Measurements from ENCODE around the gene SEMA3D.
"Not testable (repeated sequence)": the region's sequence is repeated elsewhere in the genome, so short reads cannot be mapped to it uniquely, and the experiment has no call there.

Gene SEMA3D

GRCh38 chr7:85004402-85004801 is 182.5 kb downstream of the SEMA3D start:
- no peak for TF ChIP-seq POLR2A (IDR thresholded peaks at IDR 0.05; ENCODE audit: low read depth, low read length)
- TF ChIP-seq POU2F2 (IDR thresholded peaks at IDR 0.05; ENCODE audit: low read depth, low read length), result no peak
- no peak for TF ChIP-seq TAF1 (IDR thresholded peaks at IDR 0.05; ENCODE audit: low read depth, low read length)
- TF ChIP-seq PAX5 (IDR thresholded peaks at IDR 0.05; ENCODE audit: insufficient read depth, low read length, severe bottlenecking), result no peak
- no peak for TF ChIP-seq POLR2AphosphoS5 (IDR thresholded peaks at IDR 0.05; ENCODE audit: low read depth, low read length)
- no peak for TF ChIP-seq SPI1 (IDR thresholded peaks at IDR 0.05; ENCODE audit: low read depth, low read length)
- DNase-seq (ENCODE audit: insufficient read length, low spot score) (no peak), FAIRE-seq (no peak)

- DNase-seq (ENCODE audit: insufficient read length, low spot score), result no peak
- TF ChIP-seq POLR2A (IDR thresholded peaks at IDR 0.05; ENCODE audit: low read depth, low read length), result no peak
- TF ChIP-seq SPI1 (IDR thresholded peaks at IDR 0.05; ENCODE audit: low read depth, low read length), result no peak
- no peak for TF ChIP-seq POU2F2 (IDR thresholded peaks at IDR 0.05; ENCODE audit: low read depth, low read length)
- TF ChIP-seq POLR2AphosphoS5 (IDR thresholded peaks at IDR 0.05; ENCODE audit: low read depth, low read length), result no peak
- TF ChIP-seq TAF1 (IDR thresholded peaks at IDR 0.05; ENCODE audit: low read depth, low read length), result no peak
- TF ChIP-seq PAX5 (IDR thresholded peaks at IDR 0.05; ENCODE audit: insufficient read depth, low read length, severe bottlenecking), result no peak
- FAIRE-seq, result no peak
Measured at GRCh38 chr7:85001495-85002345, 185.1 kb downstream of the SEMA3D start.

- TF ChIP-seq TAF1 (IDR thresholded peaks at IDR 0.05; ENCODE audit: low read depth, low read length) (no peak), POLR2A (IDR thresholded peaks at IDR 0.05; ENCODE audit: low read depth, low read length) (no peak), PAX5 (IDR thresholded peaks at IDR 0.05; ENCODE audit: insufficient read depth, low read length, severe bottlenecking) (no peak), POLR2AphosphoS5 (IDR thresholded peaks at IDR 0.05; ENCODE audit: low read depth, low read length) (no peak), SPI1 (IDR thresholded peaks at IDR 0.05; ENCODE audit: low read depth, low read length) (no peak), POU2F2 (IDR thresholded peaks at IDR 0.05; ENCODE audit: low read depth, low read length) (no peak)
- DNase-seq (ENCODE audit: insufficient read length, low spot score), result no peak
- no peak for FAIRE-seq
Measured at GRCh38 chr7:85000735-85001350, 186.0 kb downstream of the SEMA3D start.

- TF ChIP-seq POLR2A (IDR thresholded peaks at IDR 0.05; ENCODE audit: low read depth, low read length) (no peak), POLR2AphosphoS5 (IDR thresholded peaks at IDR 0.05; ENCODE audit: low read depth, low read length) (no peak), SPI1 (IDR thresholded peaks at IDR 0.05; ENCODE audit: low read depth, low read length) (no peak), PAX5 (IDR thresholded peaks at IDR 0.05; ENCODE audit: insufficient read depth, low read length, severe bottlenecking) (no peak), TAF1 (IDR thresholded peaks at IDR 0.05; ENCODE audit: low read depth, low read length) (no peak), POU2F2 (IDR thresholded peaks at IDR 0.05; ENCODE audit: low read depth, low read length) (no peak)
- FAIRE-seq, result no peak
- DNase-seq (ENCODE audit: insufficient read length, low spot score), result no peak
Measured at GRCh38 chr7:84999450-84999849, 187.4 kb downstream of the SEMA3D start.

- no peak for DNase-seq (ENCODE audit: insufficient read length, low spot score)
- TF ChIP-seq TAF1 (IDR thresholded peaks at IDR 0.05; ENCODE audit: low read depth, low read length), result no peak
- TF ChIP-seq SPI1 (IDR thresholded peaks at IDR 0.05; ENCODE audit: low read depth, low read length), result no peak
- TF ChIP-seq POLR2A (IDR thresholded peaks at IDR 0.05; ENCODE audit: low read depth, low read length), result no peak
- no peak for TF ChIP-seq PAX5 (IDR thresholded peaks at IDR 0.05; ENCODE audit: insufficient read depth, low read length, severe bottlenecking)
- no peak for TF ChIP-seq POLR2AphosphoS5 (IDR thresholded peaks at IDR 0.05; ENCODE audit: low read depth, low read length)
- no peak for TF ChIP-seq POU2F2 (IDR thresholded peaks at IDR 0.05; ENCODE audit: low read depth, low read length)
- no peak for FAIRE-seq
Measured at GRCh38 chr7:84998665-84999064, 188.2 kb downstream of the SEMA3D start.

- DNase-seq (ENCODE audit: insufficient read length, low spot score) (no peak), FAIRE-seq (no peak)
- no peak for TF ChIP-seq POLR2A (IDR thresholded peaks at IDR 0.05; ENCODE audit: low read depth, low read length)
- no peak for TF ChIP-seq POLR2AphosphoS5 (IDR thresholded peaks at IDR 0.05; ENCODE audit: low read depth, low read length)
- no peak for TF ChIP-seq TAF1 (IDR thresholded peaks at IDR 0.05; ENCODE audit: low read depth, low read length)
- no peak for TF ChIP-seq SPI1 (IDR thresholded peaks at IDR 0.05; ENCODE audit: low read depth, low read length)
- no peak for TF ChIP-seq POU2F2 (IDR thresholded peaks at IDR 0.05; ENCODE audit: low read depth, low read length)
- no peak for TF ChIP-seq PAX5 (IDR thresholded peaks at IDR 0.05; ENCODE audit: insufficient read depth, low read length, severe bottlenecking)
Measured at GRCh38 chr7:84997626-84998025, 189.2 kb downstream of the SEMA3D start.

GRCh38 chr7:84992954-84993353 is 193.9 kb downstream of the SEMA3D start:
- not testable (repeated sequence) for FAIRE-seq; DNase-seq (ENCODE audit: insufficient read length, low spot score)

GRCh38 chr7:84985073-84985784 is 201.6 kb downstream of the SEMA3D start:
- no peak for TF ChIP-seq POLR2A (IDR thresholded peaks at IDR 0.05; ENCODE audit: low read depth, low read length)
- no peak for TF ChIP-seq PAX5 (IDR thresholded peaks at IDR 0.05; ENCODE audit: insufficient read depth, low read length, severe bottlenecking)
- no peak for TF ChIP-seq POU2F2 (IDR thresholded peaks at IDR 0.05; ENCODE audit: low read depth, low read length)
- TF ChIP-seq SPI1 (IDR thresholded peaks at IDR 0.05; ENCODE audit: low read depth, low read length), result no peak
- no peak for TF ChIP-seq POLR2AphosphoS5 (IDR thresholded peaks at IDR 0.05; ENCODE audit: low read depth, low read length)
- no peak for TF ChIP-seq TAF1 (IDR thresholded peaks at IDR 0.05; ENCODE audit: low read depth, low read length)
- FAIRE-seq, result no peak

GRCh38 chr7:84982199-84982598 is 204.7 kb downstream of the SEMA3D start:
- no peak for TF ChIP-seq POU2F2 (IDR thresholded peaks at IDR 0.05; ENCODE audit: low read depth, low read length)
- TF ChIP-seq TAF1 (IDR thresholded peaks at IDR 0.05; ENCODE audit: low read depth, low read length), result no peak
- TF ChIP-seq PAX5 (IDR thresholded peaks at IDR 0.05; ENCODE audit: insufficient read depth, low read length, severe bottlenecking), result no peak
- TF ChIP-seq POLR2A (IDR thresholded peaks at IDR 0.05; ENCODE audit: low read depth, low read length), result no peak
- TF ChIP-seq POLR2AphosphoS5 (IDR thresholded peaks at IDR 0.05; ENCODE audit: low read depth, low read length), result no peak
- no peak for TF ChIP-seq SPI1 (IDR thresholded peaks at IDR 0.05; ENCODE audit: low read depth, low read length)
- DNase-seq (ENCODE audit: insufficient read length, low spot score) (no peak), FAIRE-seq (no peak)

More at GRCh38 chr7:84985073-84985784, 201.6 kb downstream of the SEMA3D start:
- DNase-seq (ENCODE audit: insufficient read length, low spot score), result no peak

Measured in GM12891 (cell line).